ENCODE results near the gene CRYGN.

DNA sequence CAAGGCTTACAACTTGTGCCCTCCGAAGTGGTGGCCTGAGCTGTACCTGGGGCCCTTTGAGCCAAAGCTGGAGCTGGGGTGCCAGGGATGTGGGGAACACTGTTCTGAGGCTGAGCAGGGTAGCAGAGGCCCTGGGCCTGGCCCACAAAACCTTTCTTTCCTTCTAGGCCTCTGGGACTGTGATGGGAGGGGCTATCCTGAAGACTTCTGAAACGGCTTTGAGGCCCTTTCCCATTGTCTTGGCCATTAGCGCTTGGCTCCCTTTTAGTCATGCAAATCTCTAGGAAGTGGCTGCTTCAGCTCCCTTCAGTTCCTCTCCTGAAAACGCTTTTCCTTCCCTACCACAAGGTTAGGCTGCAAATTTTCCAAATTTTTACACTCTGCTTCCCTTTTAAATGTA lies 16.8 kb upstream of the CRYGN start:
- TF ChIP-seq, protein P1, sequence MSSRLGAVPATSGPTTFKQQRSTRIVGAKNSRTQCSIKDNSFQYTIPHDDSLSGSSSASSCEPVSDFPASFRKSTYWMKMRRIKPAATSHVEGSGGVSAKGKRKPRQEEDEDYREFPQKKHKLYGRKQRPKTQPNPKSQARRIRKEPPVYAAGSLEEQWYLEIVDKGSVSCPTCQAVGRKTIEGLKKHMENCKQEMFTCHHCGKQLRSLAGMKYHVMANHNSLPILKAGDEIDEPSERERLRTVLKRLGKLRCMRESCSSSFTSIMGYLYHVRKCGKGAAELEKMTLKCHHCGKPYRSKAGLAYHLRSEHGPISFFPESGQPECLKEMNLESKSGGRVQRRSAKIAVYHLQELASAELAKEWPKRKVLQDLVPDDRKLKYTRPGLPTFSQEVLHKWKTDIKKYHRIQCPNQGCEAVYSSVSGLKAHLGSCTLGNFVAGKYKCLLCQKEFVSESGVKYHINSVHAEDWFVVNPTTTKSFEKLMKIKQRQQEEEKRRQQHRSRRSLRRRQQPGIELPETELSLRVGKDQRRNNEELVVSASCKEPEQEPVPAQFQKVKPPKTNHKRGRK (tag; IDR thresholded peaks at IDR 0.05): no peak
- no peak for TF ChIP-seq TAF1 (IDR thresholded peaks at IDR 0.05; ENCODE audit: control insufficient read depth, extremely low read depth, insufficient read depth, low read length, severe bottlenecking)
- no peak for TF ChIP-seq MXI1 (IDR thresholded peaks at IDR 0.05; ENCODE audit: low read depth, low read length)
- TF ChIP-seq SMC3 (conservative IDR thresholded peaks at IDR 0.05; ENCODE audit: insufficient read depth, low read depth, low read length): no peak
- no peak for TF ChIP-seq NFATC3 (IDR thresholded peaks at IDR 0.05)
- TF ChIP-seq, protein P2, sequence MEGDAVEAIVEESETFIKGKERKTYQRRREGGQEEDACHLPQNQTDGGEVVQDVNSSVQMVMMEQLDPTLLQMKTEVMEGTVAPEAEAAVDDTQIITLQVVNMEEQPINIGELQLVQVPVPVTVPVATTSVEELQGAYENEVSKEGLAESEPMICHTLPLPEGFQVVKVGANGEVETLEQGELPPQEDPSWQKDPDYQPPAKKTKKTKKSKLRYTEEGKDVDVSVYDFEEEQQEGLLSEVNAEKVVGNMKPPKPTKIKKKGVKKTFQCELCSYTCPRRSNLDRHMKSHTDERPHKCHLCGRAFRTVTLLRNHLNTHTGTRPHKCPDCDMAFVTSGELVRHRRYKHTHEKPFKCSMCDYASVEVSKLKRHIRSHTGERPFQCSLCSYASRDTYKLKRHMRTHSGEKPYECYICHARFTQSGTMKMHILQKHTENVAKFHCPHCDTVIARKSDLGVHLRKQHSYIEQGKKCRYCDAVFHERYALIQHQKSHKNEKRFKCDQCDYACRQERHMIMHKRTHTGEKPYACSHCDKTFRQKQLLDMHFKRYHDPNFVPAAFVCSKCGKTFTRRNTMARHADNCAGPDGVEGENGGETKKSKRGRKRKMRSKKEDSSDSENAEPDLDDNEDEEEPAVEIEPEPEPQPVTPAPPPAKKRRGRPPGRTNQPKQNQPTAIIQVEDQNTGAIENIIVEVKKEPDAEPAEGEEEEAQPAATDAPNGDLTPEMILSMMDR (IDR thresholded peaks at IDR 0.05 in 2 of 3, conservative IDR thresholded peaks at IDR 0.05 in 1 of 3; ENCODE audit: insufficient read depth in 2 of 3, low read depth in 1 of 3, low read length in 3 of 3): no peak
- no peak for TF ChIP-seq POLR2AphosphoS5 (IDR thresholded peaks at IDR 0.05; ENCODE audit: control insufficient read depth, insufficient read depth, low read depth, low read length)
- no peak for TF ChIP-seq FOXK1 (CRISPR knock-in tag; IDR thresholded peaks at IDR 0.05; ENCODE audit: borderline replicate concordance)
- TF ChIP-seq TAF15 (IDR thresholded peaks at IDR 0.05; ENCODE audit: low read depth, low read length): no peak
- TF ChIP-seq ZNF444 (CRISPR knock-in tag; IDR thresholded peaks at IDR 0.05): no peak
- TF ChIP-seq, protein P3, sequence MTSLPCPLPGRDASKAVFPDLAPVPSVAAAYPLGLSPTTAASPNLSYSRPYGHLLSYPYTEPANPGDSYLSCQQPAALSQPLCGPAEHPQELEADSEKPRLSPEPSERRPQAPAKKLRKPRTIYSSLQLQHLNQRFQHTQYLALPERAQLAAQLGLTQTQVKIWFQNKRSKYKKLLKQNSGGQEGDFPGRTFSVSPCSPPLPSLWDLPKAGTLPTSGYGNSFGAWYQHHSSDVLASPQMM (CRISPR knock-in tag; IDR thresholded peaks at IDR 0.05): no peak
- TF ChIP-seq KDM5B (IDR thresholded peaks at IDR 0.05; ENCODE audit: insufficient replicate concordance, low read depth, low read length): no peak
- TF ChIP-seq, protein P4, sequence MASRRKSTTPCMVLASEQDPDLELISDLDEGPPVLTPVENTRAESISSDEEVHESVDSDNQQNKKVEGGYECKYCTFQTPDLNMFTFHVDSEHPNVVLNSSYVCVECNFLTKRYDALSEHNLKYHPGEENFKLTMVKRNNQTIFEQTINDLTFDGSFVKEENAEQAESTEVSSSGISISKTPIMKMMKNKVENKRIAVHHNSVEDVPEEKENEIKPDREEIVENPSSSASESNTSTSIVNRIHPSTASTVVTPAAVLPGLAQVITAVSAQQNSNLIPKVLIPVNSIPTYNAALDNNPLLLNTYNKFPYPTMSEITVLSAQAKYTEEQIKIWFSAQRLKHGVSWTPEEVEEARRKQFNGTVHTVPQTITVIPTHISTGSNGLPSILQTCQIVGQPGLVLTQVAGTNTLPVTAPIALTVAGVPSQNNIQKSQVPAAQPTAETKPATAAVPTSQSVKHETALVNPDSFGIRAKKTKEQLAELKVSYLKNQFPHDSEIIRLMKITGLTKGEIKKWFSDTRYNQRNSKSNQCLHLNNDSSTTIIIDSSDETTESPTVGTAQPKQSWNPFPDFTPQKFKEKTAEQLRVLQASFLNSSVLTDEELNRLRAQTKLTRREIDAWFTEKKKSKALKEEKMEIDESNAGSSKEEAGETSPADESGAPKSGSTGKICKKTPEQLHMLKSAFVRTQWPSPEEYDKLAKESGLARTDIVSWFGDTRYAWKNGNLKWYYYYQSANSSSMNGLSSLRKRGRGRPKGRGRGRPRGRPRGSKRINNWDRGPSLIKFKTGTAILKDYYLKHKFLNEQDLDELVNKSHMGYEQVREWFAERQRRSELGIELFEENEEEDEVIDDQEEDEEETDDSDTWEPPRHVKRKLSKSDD (conservative IDR thresholded peaks at IDR 0.05; ENCODE audit: low read length): no peak
- no peak for TF ChIP-seq NR2F6 (CRISPR knock-in tag; IDR thresholded peaks at IDR 0.05)
